Measurements from ENCODE around the gene RAB27B.
"Not testable (repeated sequence)": the region's sequence is repeated elsewhere in the genome, so short reads cannot be mapped to it uniquely, and the experiment has no call there.

The RAB27B gene

GRCh38 chr18:54828281-54828881 is at the start of gene RAB27B:
RAB27B (plus strand) TSS chr18:54828477; CDS start chr18:54877586, 49,109 bp downstream.
- peak; percentile 44 for DNase-seq

GRCh38 chr18:54780285-54780861 is 47.9 kb upstream of the RAB27B start:
- no peak for DNase-seq

- DNase-seq, result no peak
These were observed 47.3 kb upstream of the RAB27B start for GRCh38 chr18:54780970-54781369.

GRCh38 chr18:54783139-54783538 is 45.1 kb upstream of the RAB27B start:
- DNase-seq, result no peak

- DNase-seq, result no peak
These were observed 42.1 kb upstream of the RAB27B start for GRCh38 chr18:54786206-54786605.

GRCh38 chr18:54787121-54787520 is 41.2 kb upstream of the RAB27B start:
- DNase-seq, result no peak

- no peak for DNase-seq
These were observed 40.7 kb upstream of the RAB27B start for GRCh38 chr18:54787616-54788015.

GRCh38 chr18:54790109-54790508 is 38.2 kb upstream of the RAB27B start:
- DNase-seq, result no peak

- no peak for DNase-seq
These were observed 36.6 kb upstream of the RAB27B start for GRCh38 chr18:54791657-54792056.

- no peak for DNase-seq
These were observed 36.2 kb upstream of the RAB27B start for GRCh38 chr18:54792079-54792478.

- DNase-seq, result no peak
These were observed 33.5 kb upstream of the RAB27B start for GRCh38 chr18:54794823-54795222.

GRCh38 chr18:54798186-54798585 is 30.1 kb upstream of the RAB27B start:
- no peak for DNase-seq

GRCh38 chr18:54801374-54801773 is 26.9 kb upstream of the RAB27B start:
- DNase-seq, result no peak

GRCh38 chr18:54802178-54802577 is 26.1 kb upstream of the RAB27B start:
- DNase-seq, result no peak

GRCh38 chr18:54802686-54803395 is 25.4 kb upstream of the RAB27B start:
- DNase-seq, result no peak

- no peak for DNase-seq
These were observed 22.5 kb upstream of the RAB27B start for GRCh38 chr18:54805571-54806334.

GRCh38 chr18:54806526-54806925 is 21.8 kb upstream of the RAB27B start:
- DNase-seq, result no peak

GRCh38 chr18:54807303-54807702 is 21.0 kb upstream of the RAB27B start:
- no peak for DNase-seq

- DNase-seq, result not testable (repeated sequence)
These were observed 17.6 kb upstream of the RAB27B start for GRCh38 chr18:54810662-54811061.

GRCh38 chr18:54812885-54813284 is 15.4 kb upstream of the RAB27B start:
- no peak for DNase-seq

GRCh38 chr18:54813305-54813704 is 15.0 kb upstream of the RAB27B start:
- no peak for DNase-seq

GRCh38 chr18:54813977-54814565 is 14.2 kb upstream of the RAB27B start:
- DNase-seq, result no peak

- no peak for DNase-seq
These were observed 13.2 kb upstream of the RAB27B start for GRCh38 chr18:54815086-54815485.

Measured in NK-92 treated with Interleukin-12 subunit alpha and Interleukin-12 subunit beta, amount 100 ng/mL, for 24 hours (cell line).